Breast epithelium (tissue), 4 donors: ENCODE results near the gene CYTH1. TPM values are rescaled to one million over a fixed set of nuclear protein-coding genes. Genes with fewer than 3 reads are reported as not detected.

ENCODE experiments used
- DNase-seq, 2 donors: peaks; one replicate each; pipeline ENCODE4 v3.0.0-alpha.2; 2019; ENCODE audit warnings: low spot score in 2 of 2
- H3K27ac ChIP-seq, 2 donors: fragments of 200-600 bp; sonication (generic) in 1 of 2; one replicate each; pipeline ENCODE4 v1.5.1; 2016 to 2019; ENCODE audit warnings: mild to moderate bottlenecking in 1 of 2
- H3K27me3 ChIP-seq, 2 donors: fragments of 200-600 bp; sonication (generic) in 1 of 2; one replicate each; pipeline versions ENCODE4 v1.5.1 to v1.6.0; 2017 to 2019; ENCODE audit warnings: control low read depth in 1 of 2, mild to moderate bottlenecking in 1 of 2
- H3K36me3 ChIP-seq: fragments of 200-600 bp; one replicate; pipeline ENCODE4 v1.5.1; 2019
- H3K4me1 ChIP-seq, 2 donors: fragments of 200-600 bp; sonication (generic); one replicate each; pipeline ENCODE4 v1.5.1; 2016 to 2019; ENCODE audit warnings: control low read depth in 1 of 2
- H3K4me3 ChIP-seq, 3 donors: fragments of 200-600 bp; sonication (generic); 1 replicate in 2 of 3; 2 replicates in 1 of 3; pipeline ENCODE4 v1.5.1; 2016 to 2019; ENCODE audit warnings: mild to moderate bottlenecking in 3 of 3, moderate library complexity in 2 of 3
- H3K9me3 ChIP-seq, 2 donors: fragments of 200-600 bp; sonication (generic) in 1 of 2; one replicate each; pipeline ENCODE4 v1.5.1; 2016 to 2019; ENCODE audit warnings: control low read depth in 1 of 2
- POLR2A ChIP-seq: fragments of 450-650 bp; IDR thresholded peaks from one replicate; pipeline ENCODE4 v1.6.1; 2016; ENCODE audit warnings: antibody characterized with exemption, mild to moderate bottlenecking, moderate library complexity
- POLR2AphosphoS5 ChIP-seq, 3 donors: sonication (generic); formaldehyde crosslinking; IDR thresholded peaks; one replicate each; pipeline ENCODE4 v1.6.1; 2017; ENCODE audit warnings: antibody characterized with exemption in 3 of 3
- intact Hi-C: fragments of 100-400 bp; cut with DNase I; formaldehyde crosslinking; loops from one replicate; pipeline ENCODE4 v1.15.1; 2023; ENCODE audit warnings: low total_unique reads
- total RNA-seq, 3 donors: library from RNA; depleted of rRNA; stranded (reverse); fragments of >200 nt; gene quantifications; one replicate each; pipeline ENCODE4 v1.1.0, GENCODE V29; 2016
- TF ChIP-seq, protein P1 (sequence below), 3 donors: fragments of 450-650 bp; IDR thresholded peaks; one replicate each; pipeline ENCODE4 v1.5.1; 2016 to 2017; ENCODE audit warnings: antibody characterized with exemption in 3 of 3, mild to moderate bottlenecking in 3 of 3, moderate library complexity in 3 of 3

The CYTH1 gene
- total RNA-seq, 3 donors from 2014 or later = 49.5 to 64.8 (median 50.7) TPM

DNA sequence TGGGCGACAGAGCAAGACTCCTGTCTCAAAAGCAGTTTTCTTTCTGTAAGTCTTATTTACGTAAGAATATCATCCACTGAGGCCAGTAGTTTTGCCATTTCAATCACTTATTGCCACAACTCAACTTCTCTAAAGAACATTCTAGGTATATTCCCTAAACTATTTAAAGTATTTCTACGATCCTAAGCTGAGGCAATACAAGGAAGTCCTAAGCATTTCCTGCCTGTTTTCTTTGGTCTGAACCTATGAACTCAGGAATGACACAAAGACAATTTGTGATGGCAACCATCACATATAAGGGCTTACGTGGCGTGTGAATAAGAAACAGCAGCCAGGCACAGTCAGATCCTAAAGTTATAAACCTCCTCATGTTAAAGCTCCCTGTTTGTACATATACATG, 44.3 kb upstream of the CYTH1 start:
- Histone ChIP-seq H3K4me3 (no peak overlapping the region), H3K36me3 (no peaks in the 10 kb centered on the region), H3K9me3 (no peaks in the 10 kb centered on the region), H3K27me3 (no peaks in the 10 kb centered on the region), H3K4me1 (no peaks in the 10 kb centered on the region), H3K27ac (no peak overlapping the region)
- TF ChIP-seq POLR2A (no peak), POLR2AphosphoS5 (IDR thresholded peaks at IDR 0.05) (no peak)
- TF ChIP-seq, protein P1, sequence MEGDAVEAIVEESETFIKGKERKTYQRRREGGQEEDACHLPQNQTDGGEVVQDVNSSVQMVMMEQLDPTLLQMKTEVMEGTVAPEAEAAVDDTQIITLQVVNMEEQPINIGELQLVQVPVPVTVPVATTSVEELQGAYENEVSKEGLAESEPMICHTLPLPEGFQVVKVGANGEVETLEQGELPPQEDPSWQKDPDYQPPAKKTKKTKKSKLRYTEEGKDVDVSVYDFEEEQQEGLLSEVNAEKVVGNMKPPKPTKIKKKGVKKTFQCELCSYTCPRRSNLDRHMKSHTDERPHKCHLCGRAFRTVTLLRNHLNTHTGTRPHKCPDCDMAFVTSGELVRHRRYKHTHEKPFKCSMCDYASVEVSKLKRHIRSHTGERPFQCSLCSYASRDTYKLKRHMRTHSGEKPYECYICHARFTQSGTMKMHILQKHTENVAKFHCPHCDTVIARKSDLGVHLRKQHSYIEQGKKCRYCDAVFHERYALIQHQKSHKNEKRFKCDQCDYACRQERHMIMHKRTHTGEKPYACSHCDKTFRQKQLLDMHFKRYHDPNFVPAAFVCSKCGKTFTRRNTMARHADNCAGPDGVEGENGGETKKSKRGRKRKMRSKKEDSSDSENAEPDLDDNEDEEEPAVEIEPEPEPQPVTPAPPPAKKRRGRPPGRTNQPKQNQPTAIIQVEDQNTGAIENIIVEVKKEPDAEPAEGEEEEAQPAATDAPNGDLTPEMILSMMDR (IDR thresholded peaks at IDR 0.05) = no peak
- no peak for DNase-seq
- intact Hi-C loops = no loop called here

DNA sequence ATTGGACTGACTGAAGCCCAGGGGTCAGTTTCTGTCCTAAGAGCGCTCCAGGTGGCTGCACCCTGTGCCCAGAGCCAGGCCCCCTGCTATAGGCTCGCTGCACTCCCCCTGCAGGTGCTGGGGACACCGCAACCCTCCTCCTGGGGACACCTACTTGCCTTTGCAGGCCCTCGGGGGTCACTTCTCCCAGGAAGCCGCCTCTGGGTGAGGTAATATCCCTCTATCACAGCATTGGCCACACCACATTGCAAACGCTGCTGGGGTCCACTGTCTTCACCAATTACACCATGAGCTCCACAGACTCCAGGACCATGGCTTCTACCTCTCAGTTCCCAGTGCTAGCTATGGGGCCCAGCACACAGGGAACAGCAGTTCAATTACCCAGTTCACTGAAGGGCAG, 43.6 kb upstream of the CYTH1 start:
- no peaks in the 10 kb centered on the region for H3K9me3 ChIP-seq
- H3K4me1 ChIP-seq = no peaks in the 10 kb centered on the region
- no peak for DNase-seq
- H3K4me3 ChIP-seq = no peak overlapping the region
- H3K27me3 ChIP-seq = no peaks in the 10 kb centered on the region
- intact Hi-C loops = no loop called here
- H3K27ac ChIP-seq = no peak overlapping the region
- TF ChIP-seq, protein P1 (IDR thresholded peaks at IDR 0.05) = no peak
- TF ChIP-seq POLR2AphosphoS5 (IDR thresholded peaks at IDR 0.05) = no peak
- no peak for TF ChIP-seq POLR2A
- no peaks in the 10 kb centered on the region for H3K36me3 ChIP-seq

DNA sequence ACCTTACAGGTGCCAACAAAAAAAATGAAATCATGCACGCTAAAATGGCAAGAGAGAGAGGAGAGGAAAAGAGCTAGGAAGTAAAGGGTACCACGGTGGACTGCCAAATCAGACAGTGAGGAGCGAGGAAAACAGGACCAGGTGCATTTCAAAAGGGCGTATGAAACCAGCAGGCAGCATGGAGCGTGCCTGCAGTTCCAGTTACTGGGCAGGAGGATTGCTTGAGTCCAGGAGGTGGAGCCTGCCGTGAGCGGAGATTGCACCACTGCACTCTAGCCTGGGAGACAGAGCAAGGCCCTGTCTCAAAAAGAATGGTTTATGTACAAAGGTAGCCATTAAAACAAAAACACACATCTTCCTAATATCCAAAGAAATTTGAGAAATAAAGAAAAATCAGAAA, 42.2 kb upstream of the CYTH1 start:
- H3K27me3 ChIP-seq = no peaks in the 10 kb centered on the region
- H3K4me3 ChIP-seq = no peak overlapping the region
- H3K9me3 ChIP-seq = no peaks in the 10 kb centered on the region
- H3K4me1 ChIP-seq = no peaks in the 10 kb centered on the region
- no peak for DNase-seq
- TF ChIP-seq POLR2AphosphoS5 (IDR thresholded peaks at IDR 0.05) (no peak), POLR2A (no peak)
- TF ChIP-seq, protein P1 (IDR thresholded peaks at IDR 0.05) = no peak
- intact Hi-C loops = no loop called here
- no peaks in the 10 kb centered on the region for H3K36me3 ChIP-seq
- no peak overlapping the region for H3K27ac ChIP-seq

DNA sequence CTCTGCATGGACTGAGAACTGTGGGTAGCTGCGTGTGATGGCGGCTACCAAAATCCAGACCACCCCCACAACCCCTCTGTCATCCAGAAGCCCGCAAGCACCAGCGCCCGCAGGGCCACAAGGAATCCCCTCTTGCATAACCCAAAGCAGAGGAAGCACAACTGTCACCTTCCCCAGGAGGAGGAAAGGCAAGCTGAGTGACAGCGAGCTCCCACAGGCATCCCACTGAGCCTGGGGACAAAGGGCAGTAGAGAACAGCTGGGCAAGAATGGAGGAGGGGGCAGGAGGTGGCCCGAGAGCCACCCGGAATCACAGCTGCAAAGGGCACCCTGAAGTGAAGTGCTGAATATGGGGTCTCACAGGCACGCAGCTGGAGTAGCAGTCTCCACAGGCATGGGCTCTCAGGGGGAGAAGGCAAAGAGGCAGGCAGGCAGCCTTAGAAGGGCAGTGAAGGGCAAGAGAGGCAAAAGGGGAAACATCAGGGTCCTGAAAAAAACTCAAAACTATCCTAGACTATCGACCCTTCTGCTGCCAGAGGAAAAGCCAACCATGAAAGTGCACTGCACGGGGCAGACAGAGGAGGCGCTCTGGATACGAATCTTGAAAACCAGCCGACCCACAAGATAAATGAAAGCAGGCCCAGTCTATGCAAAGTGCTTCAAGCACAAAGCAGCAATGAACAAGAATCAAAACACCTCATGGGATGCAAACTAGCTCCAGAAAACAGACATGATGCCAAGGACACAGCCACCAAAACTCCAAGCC, 41.4 kb upstream of the CYTH1 start:
- Histone ChIP-seq H3K27me3 (no peaks in the 10 kb centered on the region), H3K4me3 (no peak overlapping the region), H3K9me3 (no peaks in the 10 kb centered on the region), H3K27ac (peak overlapping the region in 1 of 2 donors; percentile 9), H3K4me1 (no peaks in the 10 kb centered on the region), H3K36me3 (no peaks in the 10 kb centered on the region)
- TF ChIP-seq POLR2A (no peak), POLR2AphosphoS5 (IDR thresholded peaks at IDR 0.05) (no peak)
- TF ChIP-seq, protein P1 (IDR thresholded peaks at IDR 0.05) = no peak
- intact Hi-C loops = no loop called here
- DNase-seq = no peak

DNA sequence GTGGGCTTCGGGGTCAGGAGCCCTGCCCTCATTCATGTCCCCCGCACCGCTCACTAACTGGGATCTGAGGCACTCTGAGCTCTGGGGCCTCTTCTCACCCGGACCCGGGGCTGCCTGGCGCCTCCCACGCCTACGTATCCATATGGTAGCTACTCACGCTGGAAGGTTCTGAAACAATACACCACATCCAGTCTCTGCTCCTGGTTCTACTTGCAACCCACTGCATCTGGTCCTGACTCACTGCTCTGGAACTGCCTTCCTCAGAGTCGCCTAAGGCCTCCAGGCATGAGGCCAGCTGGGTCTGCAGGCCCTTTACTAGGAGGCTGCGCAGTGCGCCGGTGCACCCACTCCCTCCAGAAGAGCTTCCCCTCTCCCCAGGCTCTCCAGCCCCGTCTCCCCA, 40.5 kb upstream of the CYTH1 start:
- Histone ChIP-seq H3K27me3 (no peaks in the 10 kb centered on the region), H3K9me3 (no peaks in the 10 kb centered on the region), H3K27ac (peak overlapping the region; percentile 61 to 83), H3K36me3 (peaks cover 5% of the 10 kb centered on the region), H3K4me1 (no peaks in the 10 kb centered on the region), H3K4me3 (peak overlapping the region in 1 of 3 donors; percentile 34)
- DNase-seq = no peak
- intact Hi-C loops = no loop called here
- TF ChIP-seq, protein P1 (IDR thresholded peaks at IDR 0.05) = no peak
- TF ChIP-seq POLR2A (no peak), POLR2AphosphoS5 (IDR thresholded peaks at IDR 0.05) (no peak)
